NCI-H69 (cell line): ENCODE data around the gene SMARCC2.

Experiments used
- DNase-seq: peaks from one replicate; lab custom pipeline; 2025; lab: John Stamatoyannopoulos, UW

The SMARCC2 gene

DNA sequence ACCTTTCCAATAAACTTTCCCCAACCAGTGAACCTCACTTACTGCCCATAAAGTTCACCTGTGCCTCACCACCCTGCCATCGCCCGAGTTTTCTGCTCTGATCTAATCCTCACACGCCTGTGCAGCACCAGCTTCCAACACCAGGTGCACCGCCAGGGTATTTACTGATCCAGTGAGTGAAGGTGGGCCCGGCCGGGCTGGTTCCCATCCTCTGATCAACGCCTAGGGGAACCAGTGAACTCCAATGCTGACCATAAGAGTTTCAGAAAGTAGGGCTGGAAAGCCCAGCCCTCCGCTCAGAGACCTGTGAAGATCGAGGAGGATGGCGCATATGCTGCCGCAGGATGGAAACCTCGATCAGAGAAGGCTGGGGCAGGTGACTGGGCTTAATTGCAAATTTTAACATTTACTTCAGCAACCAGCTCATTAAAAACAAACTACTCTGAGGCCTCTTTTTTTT is 37.6 kb downstream of the SMARCC2 start:
- peak; percentile 82 for DNase-seq

DNA sequence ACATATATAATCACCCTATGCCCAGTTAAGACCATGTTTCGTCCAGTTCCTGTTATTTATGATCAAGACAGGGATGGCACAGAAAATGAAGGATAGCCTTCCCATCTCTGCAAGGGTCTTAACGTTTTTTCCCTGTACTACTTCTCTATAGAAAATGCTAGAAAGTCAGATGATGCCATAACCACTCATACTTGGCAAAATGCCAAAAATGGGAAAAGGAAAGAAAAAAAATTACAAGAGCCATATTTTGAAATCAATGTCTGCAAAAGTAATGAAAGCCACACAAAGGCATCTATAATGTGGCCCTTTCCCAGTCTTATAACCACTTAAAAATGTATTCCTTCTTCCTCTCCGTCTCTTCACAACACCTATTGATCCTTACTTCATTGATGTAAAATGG is 38.7 kb downstream of the SMARCC2 start:
- DNase-seq, result peak; percentile 29

DNA sequence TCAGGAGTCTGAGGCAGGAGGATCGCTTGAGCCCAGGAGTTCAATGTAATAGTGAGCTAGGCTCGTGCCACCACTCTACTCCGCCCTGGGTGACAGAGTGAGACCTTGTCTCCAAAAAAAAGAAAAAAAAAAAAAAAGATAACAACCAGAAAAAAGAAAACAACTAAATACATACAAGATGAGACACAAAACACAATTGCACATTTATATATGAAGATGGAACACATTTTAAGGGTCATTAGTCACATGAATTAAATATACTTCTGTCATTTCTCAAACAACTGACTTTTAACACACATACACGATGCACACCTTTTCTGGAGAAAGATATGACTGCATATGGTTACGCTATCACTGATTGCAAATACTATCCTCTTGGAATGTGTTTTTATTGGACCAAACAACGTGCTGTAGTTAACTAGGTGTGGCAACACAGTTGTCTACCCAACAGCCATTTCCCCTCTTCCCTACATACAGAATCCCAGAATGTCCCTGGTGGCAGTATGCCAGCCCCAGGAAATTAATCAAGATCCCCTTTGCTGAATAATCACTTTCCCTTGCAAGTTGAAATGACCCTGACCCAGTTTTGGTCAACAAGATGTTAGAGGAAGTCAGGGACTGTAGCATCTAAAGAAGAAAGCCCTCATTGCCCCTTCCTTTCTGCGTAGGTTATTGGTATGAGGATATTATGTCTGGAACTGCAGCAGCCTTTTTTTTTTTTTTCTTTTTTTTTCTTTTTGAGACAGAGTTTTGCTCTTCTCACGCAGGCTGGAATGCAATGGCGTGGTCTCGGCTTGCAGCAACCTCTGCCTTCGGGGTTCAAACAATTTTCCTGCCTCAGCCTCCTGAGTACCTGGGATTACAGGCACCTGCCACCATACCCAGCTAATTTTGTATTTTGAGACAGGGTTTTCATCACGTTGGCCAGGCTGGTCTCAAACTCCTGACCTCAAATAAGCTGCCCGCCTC is 42.5 kb downstream of the SMARCC2 start:
- DNase-seq, result peak; percentile 57

DNA sequence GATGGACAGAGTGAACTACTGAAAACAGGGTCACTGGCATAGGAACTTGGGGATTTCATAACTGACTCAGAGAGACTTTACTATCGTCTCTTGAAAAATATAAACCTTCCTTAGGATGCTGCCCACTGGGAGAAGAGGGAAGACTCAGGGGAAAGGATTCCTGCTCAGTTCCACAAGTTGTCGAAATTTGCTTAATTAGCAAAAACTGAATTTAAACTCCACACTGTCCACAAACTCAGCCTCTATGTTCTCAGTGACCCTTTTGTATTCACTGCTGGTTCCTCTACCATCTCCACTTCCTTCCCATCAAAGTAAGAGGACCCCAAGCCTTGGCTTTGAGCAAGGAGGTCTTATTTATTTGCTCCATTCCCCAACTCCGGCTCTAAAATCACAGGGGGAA is 44.1 kb downstream of the SMARCC2 start:
- no peak for DNase-seq

DNA sequence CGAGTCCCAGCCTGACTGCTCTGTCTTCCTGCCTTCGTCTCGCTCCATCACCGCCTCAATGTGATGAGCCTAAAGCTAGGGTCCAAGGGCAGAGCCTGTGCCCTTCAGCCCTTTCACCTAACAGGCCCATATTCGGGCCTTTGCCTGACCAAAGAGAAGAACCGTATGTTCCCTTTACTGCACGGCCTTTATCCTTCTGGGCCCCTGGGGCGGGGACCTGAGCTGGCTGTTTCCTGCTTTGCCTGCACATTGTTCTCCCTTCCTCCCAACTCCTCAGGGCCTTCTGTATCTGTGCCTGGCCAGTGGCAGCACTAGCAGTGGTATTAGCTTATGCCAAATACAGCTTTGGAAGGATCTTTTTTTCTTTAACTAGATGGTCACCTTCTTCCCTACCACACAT is 45.4 kb downstream of the SMARCC2 start:
- no peak for DNase-seq

DNA sequence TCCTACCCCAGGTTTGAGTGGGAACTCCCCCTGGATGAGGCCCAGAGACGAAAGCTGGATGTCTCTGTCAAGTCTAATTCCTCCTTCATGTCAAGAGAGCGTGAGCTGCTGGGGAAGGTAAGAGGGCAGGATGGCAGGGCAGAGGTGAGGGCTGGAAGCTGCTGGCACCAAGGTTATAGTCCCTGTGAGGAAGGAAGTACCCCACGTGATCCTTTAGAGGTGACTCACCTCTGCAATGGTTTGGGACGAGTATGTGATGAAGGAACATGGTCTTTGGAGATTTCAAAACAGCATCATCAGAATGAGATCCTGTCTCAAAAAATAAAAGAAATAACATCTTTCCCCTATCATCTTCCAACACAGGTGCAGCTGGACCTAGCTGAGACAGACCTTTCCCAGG is 46.1 kb downstream of the SMARCC2 start:
- no peak for DNase-seq

DNA sequence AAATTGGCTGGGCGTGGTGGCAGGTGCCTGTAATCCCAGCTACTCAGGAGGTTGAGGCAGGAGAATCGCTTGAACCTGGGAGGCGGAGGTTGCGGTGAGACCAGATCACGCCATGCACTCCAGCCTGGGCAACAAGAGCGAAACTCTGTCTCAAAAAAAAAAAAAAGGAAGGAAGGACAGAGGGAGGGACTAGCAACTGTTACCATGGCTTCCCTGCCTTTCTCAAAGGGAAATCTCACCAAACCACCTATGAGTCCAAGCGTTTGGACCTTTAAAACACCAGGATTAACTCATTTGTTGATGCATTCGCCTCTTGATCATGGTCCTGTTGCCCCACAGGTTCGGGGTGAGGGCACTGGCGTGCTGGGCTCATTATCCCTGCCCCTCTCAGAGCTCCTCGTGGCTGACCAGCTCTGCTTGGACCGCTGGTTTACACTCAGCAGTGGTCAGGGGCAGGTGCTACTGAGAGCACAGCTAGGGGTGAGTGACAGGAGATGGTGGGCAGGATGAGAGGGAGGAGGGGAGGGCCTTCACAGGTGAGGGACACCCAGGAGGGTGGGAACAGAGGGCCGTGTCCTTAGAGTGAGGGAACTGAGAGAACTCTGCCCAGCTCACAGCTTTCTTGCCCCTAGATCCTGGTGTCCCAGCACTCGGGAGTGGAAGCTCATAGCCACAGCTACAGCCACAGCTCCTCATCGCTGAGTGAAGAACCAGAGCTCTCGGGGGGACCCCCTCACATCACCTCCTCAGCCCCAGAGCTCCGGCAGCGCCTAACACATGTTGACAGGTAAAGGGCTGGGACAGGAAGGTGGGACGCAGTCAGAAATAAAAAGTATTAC is 47.1 kb downstream of the SMARCC2 start:
- DNase-seq, result no peak

DNA sequence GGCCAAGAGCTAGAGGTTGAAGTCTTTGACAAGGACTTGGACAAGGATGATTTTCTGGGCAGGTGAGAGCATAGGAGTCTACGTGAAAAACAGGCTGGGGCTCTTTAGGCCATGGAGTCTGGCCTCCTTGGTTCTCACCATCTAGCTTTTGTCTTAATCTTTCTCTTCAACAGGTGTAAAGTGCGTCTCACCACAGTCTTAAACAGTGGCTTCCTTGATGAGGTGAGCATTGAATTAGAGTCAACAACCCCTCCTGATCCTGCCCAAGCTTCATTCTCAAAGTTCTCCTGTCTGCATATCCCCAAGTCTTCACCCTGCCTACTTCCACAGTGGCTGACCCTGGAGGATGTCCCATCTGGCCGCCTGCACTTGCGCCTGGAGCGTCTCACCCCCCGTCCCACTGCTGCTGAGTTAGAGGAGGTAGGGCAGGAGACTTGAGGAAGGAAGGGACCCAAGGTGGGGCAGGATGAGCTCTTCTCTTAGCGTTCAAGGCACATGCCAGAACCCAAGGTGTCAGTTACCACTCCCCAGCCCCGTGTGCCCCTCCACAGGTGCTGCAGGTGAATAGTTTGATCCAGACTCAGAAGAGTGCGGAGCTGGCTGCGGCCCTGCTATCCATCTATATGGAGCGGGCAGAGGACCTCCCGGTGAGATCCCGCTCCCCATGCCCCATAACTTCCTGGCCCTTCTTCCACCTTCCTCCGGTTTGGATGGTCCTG is 51.3 kb downstream of the SMARCC2 start:
- DNase-seq, result no peak

DNA sequence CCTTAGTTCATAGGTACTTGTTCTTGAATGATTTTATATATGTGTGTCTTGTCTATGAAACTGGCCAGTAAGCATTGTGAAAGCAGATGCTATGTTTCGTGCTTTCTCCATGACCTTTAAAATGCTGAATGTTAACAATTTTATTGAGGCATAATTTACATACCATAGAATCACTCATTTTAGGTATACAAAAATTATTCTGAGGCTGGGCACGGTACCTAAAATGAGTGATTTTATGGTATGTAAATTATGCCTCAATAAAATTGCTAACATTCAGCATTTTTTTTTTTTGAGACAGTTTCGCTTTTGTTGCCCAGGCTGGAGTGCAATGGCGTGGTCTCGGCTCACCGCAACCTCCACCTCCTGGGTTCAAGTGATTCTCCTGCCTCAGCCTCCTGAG is 54.4 kb downstream of the SMARCC2 start:
- no peak for DNase-seq

DNA sequence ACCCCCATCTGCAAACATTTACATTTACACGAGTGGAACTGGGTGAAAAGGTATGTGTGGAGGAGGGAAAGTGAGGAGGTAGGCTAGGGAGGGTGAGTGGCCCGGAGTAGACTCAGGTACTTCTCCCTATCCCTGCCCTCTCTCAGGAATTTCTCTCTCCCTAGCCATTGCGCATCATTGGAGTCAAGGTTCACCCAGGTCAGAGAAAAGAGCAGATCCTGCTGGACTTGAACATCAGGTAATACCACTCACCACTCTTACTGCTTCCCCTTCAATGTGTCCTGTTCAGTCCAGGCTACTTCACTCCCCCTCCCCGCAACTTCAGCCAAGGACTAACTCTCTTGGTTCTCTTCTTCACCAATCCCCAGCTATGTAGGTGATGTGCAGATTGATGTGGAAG is 58.4 kb downstream of the SMARCC2 start:
- no peak for DNase-seq

DNA sequence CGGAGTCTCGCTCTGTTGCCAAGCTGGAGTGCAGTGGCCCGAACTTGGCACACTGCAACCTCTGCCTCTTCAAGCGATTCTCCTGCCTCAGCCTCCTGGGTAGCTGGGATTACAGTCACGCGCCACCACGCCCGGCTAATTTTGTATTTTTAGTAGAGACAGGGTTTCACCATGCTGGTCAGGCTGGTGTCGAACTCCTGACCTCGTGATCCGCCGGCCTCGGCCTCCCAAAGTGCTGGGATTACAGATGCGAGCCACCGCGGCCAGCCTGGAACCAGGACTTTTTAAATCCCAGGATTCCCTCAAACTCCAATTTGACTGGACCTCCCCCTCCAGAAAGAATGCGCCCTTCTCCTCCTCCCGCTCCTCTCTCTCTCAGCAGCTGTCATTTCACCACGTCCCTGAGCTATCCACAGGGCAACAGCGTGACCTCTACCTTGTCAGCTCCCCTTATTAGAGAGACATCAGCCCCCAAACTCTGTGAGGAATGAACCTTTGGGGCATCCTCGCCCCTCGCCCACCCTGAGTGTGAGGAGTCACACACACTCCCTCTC is 59.3 kb downstream of the SMARCC2 start:
- DNase-seq, result no peak

DNA sequence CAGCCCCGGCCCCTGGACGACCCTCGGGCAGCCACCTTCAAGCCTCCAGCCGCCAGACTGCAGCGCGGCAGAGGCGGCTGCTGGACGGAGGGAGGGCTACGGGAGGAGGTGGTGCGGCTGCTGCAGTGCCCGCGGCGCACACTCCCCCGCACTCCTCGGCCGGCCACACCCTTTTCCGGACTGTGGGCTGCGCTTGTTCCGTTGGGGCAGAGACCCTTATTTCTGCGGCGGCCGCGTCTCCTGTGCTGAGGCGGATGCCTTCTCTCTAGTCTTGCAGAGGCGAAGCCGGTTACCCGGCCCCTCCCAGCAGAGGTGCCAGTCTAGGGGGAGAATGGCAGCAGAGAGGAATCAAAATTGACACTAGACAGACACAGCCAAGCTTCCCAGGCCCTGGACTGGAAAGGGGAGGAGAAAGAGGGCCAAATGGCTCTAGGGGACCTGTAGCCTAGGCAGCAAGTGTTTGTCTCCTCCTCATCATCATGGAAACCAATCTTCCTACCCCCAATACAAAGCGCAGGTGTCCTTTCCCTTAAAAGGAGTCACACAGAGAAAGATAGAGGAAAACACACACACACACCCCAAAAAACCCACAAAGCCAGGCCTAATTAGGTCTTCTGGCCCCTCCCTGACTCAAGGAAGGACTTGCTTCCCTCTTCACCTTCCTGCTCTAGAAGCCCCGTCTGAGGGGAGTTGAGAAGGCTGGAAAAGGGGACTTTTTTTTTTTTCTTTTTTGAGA is 59.9 kb downstream of the SMARCC2 start:
- DNase-seq, result peak; percentile 75

DNA sequence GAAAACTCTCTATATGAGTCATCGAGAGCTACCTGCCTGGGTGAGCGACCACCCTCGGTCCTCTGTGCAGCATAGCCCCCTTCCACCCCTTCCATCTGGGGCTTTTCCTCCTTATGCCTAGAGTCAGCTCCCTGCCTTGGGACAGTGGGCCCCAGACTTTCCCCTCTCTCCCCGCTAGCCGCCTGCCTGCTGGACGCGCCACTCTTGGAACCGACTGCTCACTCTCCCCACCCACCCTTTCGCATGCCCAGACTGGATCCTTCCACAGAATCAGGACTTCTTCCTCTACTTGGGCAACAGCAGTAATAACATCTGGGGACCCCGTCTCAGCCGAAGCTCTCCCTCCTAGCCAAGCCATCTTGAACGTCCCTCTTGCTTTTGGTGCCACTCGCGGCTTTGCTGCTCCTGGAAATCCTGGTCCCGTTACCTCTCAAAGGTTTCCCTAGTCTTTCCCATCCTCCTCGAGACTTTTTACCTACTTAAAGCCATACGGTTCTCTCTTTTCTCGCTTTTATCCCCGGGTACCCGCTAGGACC is 60.5 kb downstream of the SMARCC2 start:
- DNase-seq, result peak; percentile 63

DNA sequence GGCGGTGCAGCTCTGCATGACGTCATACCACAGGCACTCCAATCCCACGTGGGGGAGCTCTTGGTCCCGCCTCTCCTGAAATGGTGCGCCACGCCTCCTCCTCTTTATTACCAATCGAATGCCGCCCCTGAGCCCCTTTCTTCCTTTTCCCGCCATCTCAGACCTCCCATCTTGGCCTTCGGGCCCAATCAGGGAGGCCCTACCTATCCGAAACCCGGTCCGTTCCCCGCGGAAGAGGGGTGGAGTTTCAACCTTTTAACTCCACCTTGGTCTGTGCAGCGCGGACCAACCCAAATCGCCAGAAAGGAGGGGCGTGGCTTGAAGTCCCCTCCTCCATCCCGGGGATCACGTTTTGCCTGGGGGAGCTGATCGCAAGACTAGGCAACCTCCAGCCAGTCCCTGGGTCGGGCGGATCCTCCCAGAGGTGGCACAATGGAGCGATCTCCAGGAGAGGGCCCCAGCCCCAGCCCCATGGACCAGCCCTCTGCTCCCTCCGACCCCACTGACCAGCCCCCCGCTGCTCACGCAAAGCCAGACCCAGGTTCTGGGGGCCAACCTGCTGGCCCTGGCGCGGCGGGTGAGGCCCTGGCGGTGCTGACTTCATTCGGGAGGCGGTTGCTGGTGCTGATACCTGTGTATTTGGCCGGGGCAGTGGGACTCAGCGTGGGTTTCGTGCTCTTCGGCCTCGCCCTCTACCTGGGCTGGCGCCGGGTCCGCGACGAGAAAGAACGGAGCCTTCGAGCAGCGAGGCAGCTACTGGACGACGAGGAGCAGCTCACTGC is 61.2 kb downstream of the SMARCC2 start, which contains the start of gene ESYT1:
TSS of gene ESYT1 (plus strand) at position 380 of the 782 bp plus-strand sequence. CDS start at position 433, 53 bp downstream.
- DNase-seq, result peak; percentile 100

DNA sequence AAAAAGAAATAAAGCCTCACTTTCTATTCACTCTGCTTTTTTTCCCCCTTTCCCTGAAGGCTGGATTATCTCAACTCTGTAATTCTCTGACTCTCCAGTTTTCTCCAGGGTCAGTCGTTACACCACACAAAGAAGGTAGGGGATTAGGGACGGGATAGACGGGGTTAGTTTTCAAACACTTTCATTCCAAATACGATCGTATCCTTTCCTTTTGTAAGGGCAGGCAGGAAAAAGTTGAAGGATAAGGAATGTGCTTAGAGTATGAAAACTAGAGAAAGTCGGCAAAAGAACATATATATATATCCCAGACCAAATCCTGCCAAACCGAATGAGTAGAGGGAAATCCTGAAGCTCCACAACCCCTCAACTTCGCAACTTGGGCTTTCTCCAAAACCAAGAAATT is 61.8 kb downstream of the SMARCC2 start:
- no peak for DNase-seq

DNA sequence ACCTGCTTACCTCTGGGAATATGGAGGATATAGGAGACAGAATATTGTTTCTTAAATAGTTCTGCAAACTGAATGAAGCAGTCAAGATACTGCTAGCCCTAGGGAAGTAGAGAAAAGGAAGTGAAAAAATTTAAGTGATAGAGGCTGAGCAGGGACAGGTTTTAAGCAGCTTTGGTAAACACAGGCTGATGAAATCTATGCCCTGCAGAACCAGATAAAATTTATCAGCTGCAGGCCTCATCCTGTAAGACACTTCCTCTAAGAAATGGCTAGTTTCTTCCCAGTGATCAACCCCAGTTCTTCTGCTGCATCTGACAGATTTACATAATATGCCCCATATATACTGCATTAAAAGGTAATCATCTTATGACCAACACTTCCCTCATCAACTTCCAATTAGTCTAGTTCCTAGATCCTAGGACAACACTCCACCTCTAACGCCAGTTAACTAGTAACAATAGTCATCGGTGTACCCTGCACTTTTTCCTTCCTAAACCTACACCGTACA is 62.5 kb downstream of the SMARCC2 start:
- no peak for DNase-seq

DNA sequence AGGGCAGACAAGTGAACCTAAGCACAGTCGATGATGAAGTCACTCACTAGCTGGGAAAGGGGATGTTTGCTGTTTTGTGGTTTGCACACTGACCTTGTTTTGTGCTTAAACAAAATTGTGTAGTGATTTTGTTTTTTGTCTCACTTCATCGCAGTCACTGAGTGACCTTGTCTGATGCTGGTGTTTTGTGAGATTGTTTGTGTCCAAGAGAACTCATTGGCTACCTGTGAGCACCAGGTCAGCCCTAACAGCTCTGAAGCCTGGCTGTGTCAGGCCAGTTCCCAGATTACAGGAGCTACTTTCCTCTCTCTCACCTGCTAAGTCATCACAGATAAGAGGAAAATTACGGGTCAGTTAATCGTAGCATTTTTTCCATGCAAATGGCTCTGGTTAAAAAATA is 65.2 kb downstream of the SMARCC2 start:
- no peak for DNase-seq

DNA sequence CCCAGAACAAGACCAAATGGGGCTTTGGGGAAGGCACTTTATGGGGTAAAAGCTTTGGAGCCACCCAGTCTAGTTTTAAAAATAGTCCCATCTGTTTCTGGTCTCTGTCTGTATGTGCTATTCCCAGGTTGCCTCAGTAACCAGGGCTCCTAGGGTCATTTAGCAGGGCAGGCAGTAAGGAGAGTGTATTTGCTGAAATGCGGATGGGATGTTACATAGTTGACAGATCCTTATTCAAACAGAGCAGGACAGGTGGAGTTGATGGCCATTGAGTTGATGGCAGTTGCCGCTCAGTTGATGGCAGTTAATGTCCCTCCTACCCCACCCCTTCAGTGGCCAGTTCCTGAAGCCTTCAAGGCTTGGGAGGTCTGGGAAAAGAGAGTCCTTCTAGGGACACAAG is 66.6 kb downstream of the SMARCC2 start:
- peak; percentile 76 for DNase-seq

DNA sequence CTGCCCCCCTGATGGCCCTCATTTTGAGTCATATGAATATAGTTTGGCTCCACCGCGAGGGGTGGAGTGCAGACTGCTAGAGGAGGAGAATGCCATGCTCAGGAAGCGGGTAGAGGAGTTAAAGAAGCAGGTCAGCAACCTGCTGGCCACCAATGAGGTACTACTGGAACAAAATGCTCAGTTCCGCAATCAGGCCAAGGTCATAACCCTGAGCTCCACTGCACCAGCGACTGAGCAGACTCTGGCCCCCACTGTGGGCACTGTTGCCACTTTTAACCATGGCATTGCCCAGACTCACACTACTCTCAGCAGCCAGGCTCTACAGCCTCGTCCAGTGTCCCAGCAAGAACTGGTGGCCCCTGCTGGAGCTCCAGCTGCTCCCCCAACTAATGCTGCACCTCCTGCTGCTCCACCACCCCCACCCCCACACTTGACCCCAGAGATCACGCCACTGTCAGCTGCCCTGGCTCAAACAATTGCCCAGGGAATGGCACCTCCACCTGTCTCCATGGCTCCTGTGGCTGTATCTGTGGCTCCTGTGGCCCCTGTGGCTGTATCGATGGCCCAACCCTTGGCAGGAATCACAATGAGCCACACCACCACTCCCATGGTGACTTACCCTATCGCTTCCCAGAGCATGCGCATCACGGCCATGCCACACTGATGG is 67.9 kb downstream of the SMARCC2 start:
- no peak for DNase-seq
